NCI-H524 (cell line): ENCODE data around the gene SELENOW.
"Not testable (repeated sequence)": the region's sequence is repeated elsewhere in the genome, so short reads cannot be mapped to it uniquely, and the experiment has no call there.

Source experiments
- DNase-seq, 2 experiments: peaks; one replicate each; lab custom pipeline; 2025; lab: John Stamatoyannopoulos, UW

The SELENOW gene

DNA sequence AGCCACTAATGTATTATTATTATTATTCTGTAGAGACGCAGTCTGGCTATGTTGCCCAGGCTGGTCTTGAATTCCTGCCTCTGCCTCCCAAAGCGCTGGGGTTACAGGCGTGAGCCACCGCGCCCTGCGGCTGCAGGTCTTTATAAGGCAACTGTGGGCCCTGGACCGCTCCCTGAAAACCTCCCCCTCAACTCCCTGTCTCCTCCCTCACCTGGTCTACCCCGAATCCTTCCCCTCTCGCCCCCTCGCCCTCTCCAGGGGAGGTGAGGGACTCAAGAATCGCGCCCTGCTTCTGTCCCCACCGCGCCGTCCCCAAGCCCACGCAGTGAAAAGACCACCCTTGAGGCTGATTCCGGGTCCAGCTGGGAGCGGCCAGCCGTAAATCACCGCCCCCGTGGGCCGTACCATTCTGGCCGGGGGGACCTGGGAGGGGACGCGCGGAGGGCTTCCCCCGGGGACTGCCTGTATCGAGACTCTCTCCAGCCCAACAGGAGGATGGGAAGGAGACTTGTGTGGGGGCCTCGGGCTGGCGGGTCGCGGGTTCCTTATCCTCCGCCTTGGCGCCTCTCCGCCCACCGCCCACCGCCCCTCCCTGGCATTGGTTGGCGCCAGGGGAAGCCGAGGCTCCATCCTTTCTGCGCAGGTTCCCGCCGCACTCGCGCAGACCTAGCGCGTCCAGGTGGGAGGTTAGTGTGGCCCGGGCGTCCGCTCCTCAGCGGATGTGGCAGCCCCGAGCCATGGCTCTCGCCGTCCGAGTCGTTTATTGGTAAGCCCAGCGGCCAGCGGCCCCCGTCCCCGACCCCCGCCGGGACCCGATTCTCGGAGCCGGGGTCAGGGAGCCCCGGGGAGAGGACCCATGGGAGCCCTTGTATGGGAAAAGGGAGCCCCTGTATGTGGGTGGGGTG lies at the start of gene SELENOW:
Gene SELENOW (plus strand): TSS at position 655 of the 905 bp plus-strand sequence. CDS start 83 bp downstream, at position 738.
- DNase-seq: peak; percentile 58 to 86

DNA sequence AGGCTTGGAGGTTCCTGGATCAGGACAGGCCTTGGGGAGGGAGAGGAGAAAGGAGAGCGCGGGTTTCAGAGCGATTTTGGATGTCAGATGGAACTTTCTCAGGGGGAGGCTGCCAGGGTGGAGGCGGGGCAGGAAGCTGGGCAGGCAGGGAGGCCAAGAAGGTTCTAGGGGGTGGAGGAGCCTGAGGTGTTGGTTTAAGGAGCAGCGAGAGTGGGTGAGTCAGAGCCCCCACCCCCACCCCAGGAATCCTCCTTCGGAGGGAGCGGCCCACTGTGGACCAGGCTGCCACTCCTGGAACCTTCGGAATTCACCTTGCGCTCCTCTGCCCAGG lies 49.1 kb upstream of the SELENOW start:
- no peak for DNase-seq

DNA sequence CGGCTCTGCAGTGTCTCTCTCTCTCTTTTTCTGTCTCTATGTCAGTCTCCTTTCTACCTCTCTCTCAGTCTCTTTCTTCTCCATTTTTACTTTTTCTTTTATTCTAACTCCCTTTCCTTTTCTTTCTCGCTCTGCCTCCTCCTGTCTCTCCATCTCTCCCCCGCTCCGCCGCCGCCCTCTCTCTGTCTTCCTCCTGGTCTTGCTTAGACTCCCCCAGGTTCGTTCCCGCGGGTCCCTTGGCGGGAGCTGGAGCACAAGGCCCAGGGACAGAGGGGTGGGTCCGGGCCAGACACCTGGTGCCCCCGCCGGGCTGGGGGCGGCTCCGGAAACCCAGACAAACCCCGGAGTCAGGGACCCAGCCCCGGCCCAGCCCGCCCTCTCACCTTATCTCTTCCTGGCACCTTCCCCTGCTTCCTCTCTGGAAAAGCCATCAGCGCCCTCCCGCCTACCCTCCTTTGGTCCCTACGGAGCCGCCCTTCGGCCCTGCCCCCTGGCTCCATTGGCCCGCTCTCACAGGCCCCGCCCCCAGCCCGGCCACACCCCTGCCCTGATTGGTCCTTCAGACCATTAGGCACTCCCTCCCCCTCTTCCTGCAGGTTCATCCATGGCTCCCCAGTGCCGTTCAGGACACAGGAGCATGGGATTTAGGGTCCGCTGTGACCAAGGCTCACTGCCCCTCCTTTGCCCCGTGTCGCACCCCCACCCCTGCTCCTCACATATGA lies 48.5 kb upstream of the SELENOW start:
- DNase-seq: peak; percentile 21 to 37

DNA sequence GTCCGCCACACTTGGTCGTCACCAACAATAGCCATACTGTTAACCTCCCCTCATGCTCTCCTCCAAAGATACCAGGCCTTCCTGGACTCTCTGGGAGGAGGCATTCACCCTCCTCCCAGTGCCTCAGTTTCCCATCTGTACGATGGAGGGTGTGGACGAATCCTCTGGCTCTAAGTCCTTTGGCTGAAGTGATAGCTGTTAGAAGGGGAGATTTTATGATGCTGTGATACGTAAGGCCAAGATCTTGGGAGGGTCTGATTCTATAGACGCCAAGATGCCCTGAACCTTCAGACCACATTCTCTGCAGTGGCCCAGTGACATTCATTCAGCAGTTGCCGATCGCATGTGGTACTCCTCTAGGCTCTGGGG lies 48.0 kb upstream of the SELENOW start:
- DNase-seq: no peak

DNA sequence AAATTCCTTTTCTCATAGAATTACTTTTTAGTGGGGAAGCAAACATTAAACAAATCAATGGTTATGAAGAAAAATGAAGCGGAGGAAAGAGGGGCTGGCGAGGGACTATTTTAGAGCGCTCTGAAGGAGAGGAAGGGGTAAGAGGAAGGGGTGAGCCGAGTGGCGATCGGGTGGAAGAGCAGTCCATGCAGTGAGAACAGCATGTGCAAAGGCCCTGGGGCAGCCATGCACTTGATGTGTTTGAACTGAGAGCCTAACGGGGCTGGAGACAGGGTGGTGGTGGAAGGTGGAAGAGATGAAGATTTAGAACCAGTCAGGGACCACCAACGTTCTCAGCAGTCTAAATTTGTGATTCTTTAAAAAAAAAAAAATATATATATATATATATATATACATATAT lies 47.6 kb upstream of the SELENOW start:
- DNase-seq: no peak

DNA sequence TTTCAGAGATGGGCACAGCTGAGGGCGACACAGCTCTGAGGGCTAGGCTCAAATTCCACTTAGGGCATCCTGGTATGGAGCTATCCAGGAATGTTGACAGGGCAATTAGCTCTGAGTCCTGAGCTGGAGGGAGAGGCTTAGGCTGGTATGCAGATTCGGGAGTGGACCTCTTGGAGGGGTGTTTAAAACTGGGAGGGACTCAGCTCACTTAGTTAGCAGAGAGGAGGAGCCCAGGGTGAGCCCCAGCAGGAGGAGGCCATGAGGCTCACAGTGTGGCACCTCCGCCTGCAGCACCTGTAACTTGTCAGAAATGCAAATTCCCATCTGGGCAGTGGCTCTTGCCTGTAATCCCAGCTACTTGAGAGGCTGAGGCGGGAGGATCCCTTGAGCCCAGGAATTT lies 43.4 kb upstream of the SELENOW start:
- no peak for DNase-seq

DNA sequence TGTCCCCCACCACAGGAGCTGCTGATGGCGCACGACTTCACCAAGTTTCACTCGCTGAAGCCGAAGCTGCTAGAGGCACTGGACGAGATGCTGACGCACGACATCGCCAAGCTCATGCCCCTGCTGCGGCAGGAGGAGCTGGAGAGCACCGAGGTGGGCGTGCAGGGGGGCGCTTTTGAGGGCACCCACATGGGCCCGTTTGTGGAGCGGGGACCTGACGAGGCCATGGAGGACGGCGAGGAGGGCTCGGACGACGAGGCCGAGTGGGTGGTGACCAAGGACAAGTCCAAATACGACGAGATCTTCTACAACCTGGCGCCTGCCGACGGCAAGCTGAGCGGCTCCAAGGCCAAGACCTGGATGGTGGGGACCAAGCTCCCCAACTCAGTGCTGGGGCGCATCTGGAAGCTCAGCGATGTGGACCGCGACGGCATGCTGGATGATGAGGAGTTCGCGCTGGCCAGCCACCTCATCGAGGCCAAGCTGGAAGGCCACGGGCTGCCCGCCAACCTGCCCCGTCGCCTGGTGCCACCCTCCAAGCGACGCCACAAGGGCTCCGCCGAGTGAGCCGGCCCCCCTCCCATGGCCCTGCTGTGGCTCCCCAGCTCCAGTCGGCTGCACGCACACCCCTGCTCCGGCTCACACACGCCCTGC lies 37.5 kb upstream of the SELENOW start:
- DNase-seq: no peak

DNA sequence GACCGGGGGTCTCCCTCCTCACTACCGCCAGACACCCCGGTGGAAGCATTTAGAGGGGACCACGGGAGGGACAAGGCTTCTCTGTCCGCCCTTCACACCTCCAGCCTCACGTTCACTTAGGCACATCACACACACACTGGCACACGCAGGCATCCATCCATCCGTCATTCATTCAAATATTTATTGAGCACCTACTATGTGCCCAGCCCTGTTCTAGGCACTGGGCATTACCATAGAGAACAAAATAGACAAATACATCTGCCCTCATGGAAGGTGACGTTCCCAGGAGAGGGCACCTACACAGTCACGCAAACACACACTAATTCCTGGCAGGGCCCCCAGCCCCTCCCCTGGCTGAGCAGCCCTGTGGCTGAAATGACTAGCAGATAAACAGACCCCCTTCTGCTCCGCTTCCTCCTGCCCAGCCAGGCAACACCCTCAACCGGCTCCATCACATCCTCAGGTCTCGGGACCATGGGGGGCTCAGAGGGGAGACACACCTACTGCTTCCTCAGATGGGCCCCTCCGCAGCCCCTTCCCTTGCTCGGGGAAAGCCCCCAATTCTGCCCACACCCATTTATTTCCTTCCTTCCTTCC lies 36.9 kb upstream of the SELENOW start:
- no peak for DNase-seq

DNA sequence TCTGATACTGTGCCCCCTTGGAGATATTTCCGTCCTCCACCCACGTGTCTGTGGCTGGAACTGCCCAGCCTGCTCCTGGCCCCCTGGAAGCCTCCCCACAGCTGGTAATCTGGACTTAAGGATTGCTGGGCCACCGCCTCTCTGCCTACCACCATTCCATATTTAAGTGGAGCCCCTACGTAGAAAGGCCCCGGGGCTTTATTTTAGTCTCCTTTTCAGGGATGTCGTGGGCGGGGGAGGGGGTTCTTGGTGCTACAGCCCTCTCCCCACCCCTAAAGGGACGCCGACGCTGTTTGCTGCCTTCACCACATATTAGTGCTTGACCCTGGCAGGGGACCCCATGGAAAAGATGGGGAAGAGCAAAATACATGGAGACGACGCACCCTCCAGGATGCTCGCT lies 35.9 kb upstream of the SELENOW start:
- DNase-seq: no peak

DNA sequence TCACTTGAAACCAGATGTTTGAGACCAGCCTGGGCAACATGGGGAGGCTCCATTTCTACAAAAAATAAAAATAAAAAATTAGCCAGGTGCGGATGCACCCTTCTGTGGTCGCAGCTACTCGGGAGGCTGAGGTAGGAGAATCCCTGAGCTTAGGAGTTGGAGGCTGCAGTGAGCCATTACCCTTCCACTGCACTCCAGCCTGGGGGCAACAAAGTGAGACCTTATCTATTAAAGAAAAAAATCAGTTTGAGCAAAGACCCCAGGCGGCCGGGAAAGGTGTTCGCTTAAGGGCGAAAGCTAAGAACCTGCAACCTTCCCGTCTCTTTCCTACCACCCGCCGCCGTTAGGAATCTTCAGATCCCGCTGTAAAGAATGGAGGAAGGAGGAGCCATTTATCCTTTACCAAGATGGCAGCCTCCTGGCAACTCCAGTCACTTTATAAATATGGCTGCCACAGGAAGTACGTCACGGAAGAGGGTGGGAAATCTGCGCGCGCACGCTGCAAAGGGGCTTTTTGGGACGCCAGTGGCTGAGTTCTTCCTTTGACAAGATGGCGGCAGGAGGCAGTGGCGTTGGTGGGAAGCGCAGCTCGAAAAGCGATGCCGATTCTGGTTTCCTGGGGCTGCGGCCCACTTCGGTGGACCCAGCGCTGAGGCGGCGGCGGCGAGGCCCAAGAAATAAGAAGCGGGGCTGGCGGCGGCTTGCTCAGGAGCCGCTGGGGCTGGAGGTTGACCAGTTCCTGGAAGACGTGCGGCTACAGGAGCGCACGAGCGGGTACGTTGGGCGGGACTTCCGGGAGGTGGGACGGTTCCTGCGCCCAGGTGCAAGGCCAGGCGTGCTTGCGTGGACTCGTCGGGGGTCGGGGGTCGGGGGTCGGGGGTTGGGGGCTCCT lies 33.2 kb upstream of the SELENOW start, which contains the start of gene NOP53:
Gene NOP53 (plus strand): TSS at position 537 of the 892 bp plus-strand sequence. CDS start 14 bp downstream, at position 551.
- peak; percentile 96 to 98 for DNase-seq

DNA sequence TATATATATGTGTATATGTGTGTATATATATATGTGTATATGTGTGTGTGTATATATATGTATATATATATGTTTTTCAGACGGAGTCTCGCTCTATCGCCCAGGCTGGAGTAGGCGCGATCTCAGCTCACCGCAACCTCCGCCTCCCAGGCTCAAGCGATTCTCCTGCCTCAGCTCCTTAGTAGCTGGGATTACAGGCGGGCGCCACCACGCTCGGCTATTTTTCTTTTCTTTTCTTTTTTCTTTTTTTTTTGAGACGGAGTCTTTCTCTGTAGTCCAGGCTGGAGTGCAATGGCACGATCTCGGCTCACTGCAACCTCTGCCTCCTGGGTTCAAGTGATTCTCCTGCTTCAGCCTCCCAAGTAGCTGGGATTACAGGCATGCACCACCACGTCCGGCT lies 32.4 kb upstream of the SELENOW start:
- DNase-seq: not testable (repeated sequence)

DNA sequence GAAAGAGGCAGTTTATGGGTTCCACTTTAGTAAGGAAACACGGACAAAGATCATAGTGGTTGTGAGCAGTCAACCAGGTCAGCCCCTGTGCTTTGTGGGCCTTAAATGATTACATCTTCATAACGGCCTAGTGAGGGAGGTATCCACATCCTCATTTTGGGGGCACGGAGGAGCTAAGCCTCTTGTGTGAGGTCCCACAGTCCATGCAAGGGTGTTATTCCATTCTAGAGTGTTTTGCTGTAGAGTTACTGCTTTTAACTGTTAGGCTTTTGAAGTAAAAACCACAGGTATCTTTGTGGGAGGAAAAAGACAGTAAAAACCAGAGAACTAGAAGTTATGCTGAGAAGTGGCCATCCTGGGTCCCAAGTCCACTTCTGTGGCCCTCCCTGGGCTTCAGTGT lies 29.2 kb upstream of the SELENOW start:
- DNase-seq: no peak

DNA sequence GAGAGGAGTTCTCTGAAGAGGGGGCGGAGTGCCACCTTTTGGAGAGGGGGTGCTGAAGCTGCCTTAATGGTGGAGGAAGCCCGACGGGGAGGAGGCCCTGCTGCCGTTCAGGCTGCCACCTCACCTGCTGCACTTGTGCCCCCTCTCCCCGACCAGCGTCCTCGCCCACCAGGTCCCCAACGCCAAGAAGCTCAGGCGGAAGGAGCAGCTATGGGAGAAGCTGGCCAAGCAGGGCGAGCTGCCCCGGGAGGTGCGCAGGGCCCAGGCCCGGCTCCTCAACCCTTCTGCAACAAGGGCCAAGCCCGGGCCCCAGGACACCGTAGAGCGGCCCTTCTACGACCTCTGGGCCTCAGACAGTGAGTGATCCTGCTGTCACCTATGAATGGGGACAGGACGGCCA lies 27.8 kb upstream of the SELENOW start:
- DNase-seq: no peak

DNA sequence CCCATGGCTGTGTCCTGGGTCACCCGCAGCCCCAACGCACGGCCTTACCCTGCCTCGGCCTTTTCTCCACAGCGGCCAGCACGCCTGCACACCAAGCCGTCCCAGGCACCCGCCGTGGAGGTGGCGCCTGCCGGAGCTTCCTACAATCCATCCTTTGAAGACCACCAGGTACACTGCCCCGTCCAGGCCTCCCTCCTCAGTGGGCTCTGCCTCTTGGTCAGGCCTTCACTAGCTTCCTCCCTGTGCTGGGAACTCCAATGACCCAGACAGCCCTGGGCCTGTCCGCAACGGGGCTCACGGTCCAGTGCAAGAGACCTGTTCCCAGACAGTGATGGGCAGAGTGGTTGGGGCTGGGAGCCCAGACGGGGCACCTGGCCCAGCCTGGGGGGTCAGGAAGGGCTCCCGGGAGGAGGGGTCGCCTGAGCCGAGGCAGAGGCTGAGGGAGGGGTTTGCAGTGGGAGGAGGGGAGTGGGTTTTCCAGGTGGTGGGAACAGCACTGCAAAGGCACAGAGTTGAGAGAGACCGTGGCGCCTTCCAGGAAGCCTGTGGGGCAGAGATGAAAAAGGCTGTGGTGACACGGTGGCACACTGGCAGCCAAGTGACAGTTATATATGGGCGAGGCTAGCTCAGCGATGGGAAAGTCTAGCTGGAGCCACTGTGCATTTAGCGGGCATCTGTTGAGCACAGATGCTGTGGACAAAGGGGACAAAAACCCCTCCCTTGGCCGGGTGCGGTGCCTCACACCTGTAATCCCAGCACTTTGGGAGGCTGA lies 25.9 kb upstream of the SELENOW start:
- no peak for DNase-seq

DNA sequence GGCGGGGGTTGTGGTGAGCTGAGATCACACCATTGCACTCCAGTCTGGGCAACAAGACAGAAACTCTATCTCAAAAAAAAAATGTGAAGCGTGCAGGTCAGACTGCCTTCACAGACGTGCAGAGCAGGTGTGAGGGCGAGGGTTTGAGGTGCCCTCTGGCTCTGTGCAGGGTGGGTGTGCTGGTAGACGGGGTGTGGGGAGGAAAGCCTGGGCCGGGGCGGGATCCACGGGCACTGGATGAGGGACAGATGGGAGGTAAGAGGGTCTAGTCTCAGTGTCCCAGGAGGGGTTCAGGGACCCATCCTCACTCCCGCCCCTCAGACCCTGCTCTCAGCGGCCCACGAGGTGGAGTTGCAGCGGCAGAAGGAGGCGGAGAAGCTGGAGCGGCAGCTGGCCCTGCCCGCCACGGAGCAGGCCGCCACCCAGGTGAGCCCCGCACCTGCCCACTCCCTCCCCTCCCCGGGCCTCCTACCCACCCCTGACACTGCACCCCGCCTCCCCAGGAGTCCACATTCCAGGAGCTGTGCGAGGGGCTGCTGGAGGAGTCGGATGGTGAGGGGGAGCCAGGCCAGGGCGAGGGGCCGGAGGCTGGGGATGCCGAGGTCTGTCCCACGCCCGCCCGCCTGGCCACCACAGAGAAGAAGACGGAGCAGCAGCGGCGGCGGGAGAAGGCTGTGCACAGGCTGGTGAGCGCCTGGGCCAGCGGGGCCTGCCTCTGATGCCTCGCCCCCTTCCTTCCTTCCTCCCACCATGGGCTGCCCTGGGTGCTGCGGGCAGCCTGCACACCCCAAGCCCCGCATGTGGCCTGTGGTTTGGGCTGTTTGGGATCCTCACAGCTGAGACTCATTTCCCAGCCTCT lies 24.1 kb upstream of the SELENOW start:
- DNase-seq: no peak

DNA sequence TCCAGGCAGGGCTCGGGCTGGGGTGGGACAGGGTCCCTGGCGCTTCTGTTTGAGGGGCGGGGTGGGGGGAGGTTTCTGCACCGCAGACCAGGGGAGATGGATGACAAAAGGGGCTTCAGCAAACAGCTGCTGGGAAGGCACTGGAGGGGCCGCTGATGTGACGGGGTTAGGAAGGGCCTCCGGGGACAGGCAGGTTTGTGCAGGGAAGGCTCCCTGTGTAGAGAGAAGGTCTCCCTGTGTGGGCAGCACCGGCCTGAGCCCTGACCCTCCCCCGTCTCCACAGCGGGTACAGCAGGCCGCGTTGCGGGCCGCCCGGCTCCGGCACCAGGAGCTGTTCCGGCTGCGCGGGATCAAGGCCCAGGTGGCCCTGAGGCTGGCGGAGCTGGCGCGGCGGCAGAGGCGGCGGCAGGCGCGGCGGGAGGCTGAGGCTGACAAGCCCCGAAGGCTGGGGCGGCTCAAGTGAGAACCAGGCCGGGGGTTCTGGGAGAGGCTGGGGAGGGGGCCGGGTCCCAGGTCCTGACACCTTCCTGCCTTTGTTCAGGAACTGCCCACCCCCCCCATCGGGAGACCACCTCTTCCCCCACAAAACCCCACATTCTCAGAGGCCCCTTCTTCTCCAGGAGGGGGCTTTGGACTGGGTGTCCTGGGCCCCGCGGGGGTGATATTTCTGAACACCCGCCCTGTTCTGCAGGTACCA lies 23.3 kb upstream of the SELENOW start:
- no peak for DNase-seq

DNA sequence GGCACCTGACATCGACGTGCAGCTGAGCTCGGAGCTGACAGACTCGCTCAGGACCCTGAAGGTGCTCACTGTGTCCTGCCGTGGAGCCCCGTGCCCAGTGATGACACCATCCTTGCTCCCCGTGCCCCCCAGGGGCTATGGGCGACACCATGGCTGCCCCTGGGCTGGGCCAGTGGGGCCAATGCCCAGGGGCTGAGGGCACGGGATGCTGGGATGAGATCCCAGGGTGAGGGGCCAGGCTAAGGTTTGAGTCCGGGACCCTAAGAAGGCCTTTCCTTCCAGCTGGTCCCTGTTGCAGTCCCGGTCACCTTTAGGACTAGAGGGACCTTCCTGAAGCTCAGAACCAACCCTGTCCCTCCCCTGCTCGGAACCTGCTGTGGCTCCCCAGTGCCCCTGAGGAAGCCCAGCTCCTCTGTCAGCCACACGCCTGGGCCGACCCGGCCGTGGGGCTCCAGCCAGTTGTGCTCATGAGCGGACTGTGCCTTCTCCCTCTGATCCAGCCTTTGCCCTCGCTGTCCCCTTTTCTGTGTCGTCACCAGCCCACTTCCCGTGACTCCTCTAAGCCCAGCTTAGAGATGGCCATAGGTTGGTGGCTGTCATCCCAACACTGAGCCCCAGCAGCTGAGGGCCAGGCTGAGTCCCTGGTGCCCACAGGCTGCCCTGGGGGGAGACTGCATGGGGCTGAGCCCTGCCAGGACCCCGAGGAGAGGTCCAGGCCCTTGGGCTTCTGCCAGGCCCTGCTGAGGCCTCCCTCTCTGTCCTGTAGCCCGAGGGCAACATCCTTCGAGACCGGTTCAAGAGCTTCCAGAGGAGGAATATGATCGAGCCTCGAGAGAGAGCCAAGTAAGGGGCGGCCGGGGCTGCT lies 22.5 kb upstream of the SELENOW start:
- no peak for DNase-seq

DNA sequence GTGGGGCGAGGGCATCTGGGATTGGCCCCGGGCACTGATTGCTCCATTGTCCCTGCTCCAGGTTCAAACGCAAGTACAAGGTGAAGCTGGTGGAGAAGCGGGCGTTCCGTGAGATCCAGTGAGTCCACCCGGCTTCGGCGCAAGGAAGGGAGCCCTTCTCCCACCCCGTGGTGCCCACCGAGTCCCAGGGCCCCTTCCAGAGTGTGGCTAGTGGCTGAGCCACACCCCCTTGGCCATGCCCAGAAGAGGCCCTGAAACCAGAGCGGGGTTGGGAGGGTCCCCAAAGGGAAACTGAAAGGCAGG lies 21.9 kb upstream of the SELENOW start:
- DNase-seq: no peak
